GM15510 (cell line): ENCODE data around the gene ATXN10.

Experiments used
- POLR2A ChIP-seq: IDR thresholded peaks from 3 replicates; pipeline ENCODE4 v1.6.1; 2011; ENCODE audit warnings: borderline replicate concordance; ENCODE audit not compliant: insufficient read length; ENCODE audit errors: extremely low read depth

ATXN10 gene

DNA sequence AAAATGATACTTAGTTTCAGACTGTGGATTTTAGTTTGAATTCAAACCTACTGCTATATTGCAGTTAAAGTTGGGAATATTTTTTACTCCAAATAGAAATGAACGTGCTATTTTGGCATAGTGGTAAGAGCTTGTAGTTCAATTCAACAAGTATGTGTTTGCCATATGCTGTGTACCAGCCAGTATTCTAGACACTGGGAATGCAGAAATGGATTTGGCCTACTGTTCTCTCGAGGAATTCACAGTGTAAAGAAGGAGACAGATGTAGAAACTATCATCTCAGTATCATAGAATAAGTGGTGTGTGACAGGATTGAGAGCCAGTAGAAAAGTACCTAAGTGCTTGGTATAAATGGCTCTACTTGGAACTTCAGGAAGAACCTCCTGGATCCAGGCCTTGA is 80.4 kb downstream of the ATXN10 start:
- TF ChIP-seq POLR2A, result no peak

DNA sequence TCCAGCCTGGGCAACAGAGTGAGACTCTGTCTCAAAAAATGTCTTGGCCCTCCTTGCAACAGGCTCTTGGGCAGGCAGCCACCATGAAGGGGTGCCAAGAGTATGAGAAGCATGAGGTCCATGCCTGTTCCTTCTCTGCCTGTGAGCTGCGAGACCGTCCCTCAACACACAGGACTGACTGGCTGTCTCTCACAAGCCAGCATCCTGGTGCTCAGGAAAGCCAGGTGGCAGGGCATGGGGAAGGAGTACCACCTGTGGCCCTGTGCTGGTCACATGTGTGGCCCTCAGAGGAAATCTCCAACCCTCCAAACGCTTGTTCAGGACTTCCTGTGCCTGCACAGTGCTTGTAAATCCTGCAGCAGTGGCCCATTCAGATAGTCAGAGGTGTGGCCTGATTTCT is 83.2 kb downstream of the ATXN10 start:
- no peak for TF ChIP-seq POLR2A

DNA sequence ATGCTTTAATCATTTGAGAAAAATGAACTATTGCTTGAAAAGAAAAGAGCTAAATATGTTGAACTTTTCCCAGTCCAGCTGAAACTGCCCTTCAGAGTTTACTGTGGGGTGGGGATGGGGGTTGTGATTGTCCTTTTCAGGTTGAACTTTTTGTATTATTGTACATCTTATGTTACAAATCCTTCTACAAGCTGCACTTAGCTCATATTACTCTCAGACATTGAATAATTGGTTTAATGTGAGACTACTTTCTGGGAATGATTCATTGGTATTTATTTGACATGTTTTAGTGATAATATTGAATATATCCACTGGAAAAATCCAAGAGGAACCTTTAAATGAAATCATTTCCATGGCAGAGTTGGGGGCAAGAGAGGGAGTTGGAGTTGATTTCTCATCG is 84.9 kb downstream of the ATXN10 start:
- TF ChIP-seq POLR2A, result no peak

DNA sequence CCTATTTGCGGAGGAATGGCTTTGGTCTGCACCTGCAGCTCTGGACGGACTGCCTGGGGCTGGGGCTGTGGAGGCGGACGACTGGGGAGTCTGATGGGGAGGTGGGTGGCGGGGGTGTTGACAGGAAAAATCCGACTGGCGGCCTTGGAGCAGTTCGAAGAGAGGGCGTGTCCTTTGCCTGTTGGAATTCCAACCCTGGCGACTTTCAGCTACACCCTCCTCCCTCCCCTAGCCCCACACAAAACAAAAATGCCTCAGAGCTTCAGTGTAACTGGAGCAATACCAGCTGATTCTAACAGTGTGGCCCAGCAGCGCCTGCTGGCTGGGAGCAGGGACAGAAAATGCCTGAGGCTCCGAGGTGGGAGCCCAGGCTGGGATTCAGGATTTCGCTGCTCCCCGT is 85.4 kb downstream of the ATXN10 start:
- TF ChIP-seq POLR2A, result no peak

DNA sequence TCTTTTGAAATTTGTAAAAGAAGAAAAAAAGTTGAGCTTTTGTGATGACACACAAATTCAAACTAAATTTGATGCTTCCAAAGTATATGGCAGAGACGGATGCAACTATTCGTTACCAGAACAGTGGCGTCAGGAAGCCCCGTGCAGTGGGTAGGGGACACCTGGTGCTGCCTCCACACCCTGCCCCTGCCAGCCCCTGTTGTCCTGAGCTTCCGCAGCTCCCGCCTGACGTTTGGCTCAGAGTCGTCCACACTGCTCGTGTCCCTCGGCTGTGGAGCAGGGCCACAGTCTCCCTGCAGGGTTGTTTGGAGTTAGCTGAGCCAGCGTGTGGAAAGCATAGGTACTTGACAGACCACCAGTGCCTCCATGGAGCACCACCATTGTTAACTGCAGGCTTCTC is 86.3 kb downstream of the ATXN10 start:
- TF ChIP-seq POLR2A, result no peak

DNA sequence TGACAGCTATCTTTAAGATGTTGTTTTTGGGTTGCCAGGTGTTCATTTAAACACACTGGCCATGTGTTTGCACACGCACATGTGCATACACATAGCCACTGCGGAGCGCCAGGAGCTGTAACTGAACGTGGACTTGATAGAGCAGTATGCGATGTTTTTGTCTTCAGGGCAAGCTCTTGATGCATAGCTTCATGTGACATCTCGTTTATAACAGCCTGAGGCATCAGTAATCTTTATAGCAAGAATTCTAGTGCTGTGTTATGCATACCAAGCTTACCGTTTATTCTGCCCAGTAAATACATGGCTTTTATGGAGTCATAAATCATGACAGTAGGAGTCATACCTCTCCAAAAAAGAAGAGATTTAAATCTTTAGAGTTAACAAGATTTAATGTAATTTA is 87.0 kb downstream of the ATXN10 start:
- TF ChIP-seq POLR2A, result no peak

DNA sequence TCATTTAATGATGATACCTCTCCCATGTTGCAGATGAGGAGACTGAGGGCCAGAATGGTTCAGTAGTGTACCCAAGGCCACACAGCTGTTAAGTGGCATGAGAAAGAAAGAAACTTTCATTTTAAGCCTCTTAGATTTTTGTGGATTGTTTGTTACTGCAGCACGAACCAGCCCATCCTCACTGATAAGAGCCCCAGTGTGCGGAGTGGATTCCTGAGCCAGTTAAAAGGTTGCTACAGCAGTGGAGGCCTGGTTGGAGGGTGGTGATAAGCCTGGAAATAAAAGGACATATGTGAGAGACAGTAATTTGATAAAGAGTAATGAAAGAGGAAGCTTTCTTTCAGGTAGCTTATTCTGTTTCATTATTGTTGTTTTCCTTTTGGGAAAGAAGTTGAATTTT is 89.0 kb downstream of the ATXN10 start:
- no peak for TF ChIP-seq POLR2A

DNA sequence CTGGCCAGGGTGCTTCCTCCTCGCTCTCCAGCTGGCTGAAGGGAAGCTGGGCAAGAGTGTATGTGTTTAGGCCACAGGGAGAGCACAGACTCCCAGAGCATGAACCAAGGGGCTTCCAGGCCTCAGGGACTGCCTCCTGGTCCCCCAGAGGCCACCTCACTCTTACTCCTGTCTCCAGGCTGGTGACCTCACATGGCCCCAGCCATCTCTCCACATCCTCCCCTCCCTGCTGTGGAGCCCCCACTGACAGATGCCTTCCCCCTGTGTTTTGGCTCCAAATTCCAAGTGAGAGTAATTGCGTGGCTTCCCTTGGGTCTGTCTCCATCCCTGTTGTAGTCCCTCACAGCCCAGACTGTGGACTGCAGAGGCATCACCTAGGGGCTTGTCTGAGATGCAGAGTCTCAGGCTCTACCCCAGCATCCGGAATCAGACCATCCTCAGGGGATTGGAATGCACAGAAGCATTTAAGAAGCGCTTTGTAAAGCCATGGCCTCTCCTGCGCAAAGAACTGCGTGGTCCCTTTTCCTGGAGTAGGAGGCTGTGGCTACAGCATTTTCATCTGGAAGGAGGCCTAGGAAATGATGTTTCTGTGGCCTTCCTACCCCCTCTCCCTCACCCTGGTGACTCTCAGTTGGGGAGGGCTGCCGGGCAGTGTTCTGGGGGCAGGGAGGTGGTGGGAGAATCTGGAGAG is 91.1 kb downstream of the ATXN10 start:
- no peak for TF ChIP-seq POLR2A

DNA sequence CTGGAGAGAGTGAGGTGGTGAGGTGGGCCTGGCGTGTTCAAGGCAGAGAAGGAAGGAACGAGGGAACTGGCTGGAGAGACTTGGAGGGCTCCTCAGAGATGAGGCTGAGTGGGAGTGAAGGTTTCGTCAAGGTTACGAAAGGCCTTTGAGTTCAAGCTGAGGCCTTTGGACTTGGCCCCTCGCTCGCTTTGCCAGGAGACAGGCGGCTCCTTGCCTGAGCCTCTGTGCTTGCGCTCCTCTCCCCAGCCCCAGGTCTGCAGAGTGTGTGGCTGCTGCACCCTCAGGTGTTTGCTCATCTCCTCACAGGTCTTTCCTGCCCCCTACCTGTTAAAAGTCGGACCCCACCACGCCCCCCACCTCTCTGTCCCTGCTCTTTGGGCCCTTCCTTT is 91.6 kb downstream of the ATXN10 start:
- no peak for TF ChIP-seq POLR2A

DNA sequence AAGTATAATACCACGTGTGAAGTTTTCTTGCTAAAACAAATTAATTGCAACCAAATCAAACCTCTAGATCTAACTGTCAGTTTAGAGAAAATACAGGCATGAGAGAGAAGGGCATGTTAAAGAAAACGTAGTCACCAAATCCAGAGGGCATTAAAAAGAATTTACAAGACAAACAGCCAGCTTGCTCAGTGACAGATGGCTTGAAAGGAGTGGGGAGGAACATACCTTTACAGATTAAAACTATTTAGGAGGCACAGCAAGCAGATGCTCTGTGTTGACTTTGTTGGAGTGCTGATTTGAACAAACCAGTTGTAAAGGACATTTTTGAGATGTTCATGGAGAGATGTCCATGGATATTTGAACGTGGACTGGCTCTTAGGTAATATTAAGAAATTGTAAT is 96.9 kb downstream of the ATXN10 start:
- TF ChIP-seq POLR2A, result no peak

DNA sequence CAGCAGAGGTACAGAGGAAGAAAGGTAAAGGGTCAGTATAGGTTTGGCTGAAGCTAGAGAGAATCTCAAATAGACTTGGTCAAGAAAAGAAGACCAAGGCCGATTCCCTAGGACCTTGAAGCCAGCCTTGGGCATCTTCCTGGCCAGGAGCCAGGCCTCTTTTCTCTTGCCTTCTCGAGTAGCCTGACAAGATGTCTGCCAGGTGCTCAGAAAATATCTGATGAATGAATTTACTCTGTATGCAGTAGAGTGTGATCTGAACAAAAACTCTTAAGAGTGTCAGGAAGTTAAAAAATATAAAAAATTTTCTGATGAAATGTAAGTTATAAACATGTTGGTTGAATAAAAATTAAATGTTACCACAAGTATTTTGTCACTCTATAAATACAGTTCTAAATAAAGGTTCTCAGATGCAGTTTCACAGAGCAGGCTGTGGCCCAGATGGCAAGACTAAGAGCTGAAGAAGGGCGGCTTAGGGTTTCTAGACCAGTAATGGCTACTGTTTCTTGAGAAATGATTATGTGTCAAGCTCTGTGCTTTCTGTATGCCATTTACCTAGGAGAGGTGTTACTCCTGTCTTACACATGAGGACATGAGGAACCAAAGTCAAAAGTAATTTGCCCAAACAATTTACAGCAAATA is 98.1 kb downstream of the ATXN10 start:
- no peak for TF ChIP-seq POLR2A

DNA sequence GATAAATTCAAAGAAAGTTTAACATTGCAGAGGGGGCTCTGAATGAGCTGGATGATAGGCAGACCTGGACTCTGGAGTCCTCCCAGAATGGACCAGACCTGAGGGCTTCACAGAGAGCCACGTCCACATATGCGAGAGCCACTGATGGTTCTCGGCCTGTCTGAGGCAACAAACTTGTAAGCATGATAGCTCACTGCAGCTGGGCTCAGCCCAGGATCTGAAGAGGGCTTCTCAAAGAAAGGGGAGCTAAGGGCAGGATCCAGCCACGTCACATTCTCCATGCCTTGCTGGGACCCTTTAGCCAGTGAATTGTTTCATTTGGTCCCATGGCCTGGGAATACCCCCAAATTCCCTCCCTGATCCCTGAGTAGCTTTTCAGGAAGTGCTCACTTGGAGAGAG is 98.9 kb downstream of the ATXN10 start:
- no peak for TF ChIP-seq POLR2A

DNA sequence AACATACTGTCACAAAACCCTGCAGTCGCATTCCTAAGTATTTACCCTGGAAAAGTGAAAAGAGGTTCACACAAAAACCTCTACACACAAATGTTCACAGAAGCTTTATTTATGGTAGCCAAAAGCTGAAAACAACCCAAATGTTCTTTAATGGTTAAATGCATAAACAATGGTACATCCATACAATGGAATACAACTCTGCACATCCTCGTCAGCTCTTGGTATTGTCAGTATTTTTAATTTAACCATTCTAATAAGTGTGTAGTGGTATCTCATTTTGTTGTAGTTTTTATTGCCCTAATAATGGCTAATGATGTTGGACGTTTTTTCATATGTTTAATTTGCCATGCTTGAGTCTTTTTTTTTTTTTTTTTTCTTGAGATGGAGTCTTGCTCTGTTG is 99.4 kb downstream of the ATXN10 start:
- no peak for TF ChIP-seq POLR2A

DNA sequence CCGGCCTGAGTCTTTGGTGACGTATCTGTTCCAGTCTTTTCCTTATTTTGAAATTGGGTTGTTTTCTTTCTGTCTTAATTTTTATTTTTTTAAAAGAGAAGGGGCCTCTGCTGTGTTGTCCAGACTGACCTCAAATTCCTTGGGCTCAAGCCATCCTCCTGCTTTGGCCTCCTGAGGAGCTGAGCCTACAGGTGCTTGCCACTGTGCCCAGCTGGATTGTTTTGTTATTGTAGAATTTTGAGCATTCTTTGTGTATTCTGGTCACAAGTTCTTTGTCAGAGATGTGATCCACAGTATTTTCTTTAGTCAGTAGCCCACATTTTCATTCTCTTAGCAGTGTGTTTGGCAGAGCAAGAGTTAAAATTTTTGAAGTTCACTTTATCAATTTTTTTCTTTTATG is 100.1 kb downstream of the ATXN10 start:
- TF ChIP-seq POLR2A, result no peak

DNA sequence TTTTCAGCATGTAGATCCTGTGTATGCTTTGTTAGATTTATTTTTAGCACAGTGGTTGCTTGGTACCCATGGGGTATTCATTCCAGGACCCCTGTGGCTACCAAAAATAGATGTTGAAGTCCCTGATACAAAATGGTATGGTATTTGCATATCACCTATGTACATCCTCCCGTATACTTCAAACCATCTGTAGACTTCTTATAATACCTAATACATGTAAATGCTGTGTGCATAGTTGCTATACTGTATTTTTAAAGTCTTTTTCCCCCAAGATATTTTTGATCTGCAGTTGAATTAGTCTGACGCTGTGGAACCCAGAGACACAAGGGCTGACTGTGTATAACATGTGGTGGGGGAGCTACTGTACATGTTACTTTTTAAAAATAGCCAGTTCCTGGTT is 101.1 kb downstream of the ATXN10 start:
- no peak for TF ChIP-seq POLR2A

DNA sequence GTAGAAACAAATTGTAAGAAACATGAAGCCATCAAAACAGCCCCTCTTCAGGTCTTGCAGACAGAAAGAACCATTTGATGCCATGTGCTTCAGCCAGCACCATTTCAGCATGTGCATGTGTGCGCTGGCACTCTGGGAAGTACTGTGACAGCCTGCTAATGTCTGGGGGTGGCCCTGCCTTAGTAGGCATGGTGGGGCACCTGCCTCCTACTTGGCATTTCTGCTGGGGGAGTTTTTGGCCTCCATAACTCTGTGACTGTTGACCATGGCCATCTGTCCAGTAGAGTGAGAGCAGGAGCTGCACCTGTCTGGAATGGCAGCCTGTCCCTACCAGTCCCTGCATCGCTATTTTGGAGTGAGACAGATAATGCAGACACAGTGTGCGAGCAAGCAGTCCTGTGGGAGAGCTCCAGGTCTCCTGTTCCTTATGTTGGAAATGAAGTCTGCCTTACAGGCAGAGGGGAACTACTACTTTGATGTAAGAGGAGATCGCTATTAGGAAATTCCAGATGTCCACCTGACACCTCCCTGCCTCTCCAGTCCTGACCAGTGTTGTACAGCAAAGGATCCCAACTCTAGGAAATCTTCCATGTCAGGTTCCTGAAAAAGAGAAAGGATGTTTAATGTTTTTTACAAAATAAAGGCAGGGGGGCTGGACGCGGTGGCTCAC is 102.5 kb downstream of the ATXN10 start:
- TF ChIP-seq POLR2A, result no peak

DNA sequence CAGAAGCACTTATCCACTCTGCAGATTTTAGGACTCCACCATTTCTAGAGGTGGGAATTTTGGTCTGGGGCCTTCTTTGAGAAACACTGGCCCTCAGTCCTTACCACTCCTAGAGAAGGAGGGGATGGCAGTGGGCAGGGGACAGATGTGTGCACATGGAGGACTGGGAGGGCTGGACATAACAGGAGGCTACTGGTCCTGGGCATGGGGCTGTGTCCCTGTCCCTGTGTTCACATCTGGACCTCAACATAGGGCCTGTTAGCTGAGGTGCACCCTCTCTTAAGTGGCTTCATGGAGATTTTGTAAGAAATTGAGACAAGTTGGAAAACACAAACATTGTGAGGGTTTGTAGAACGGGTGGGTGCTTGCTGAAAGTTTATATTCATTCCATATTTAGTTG is 103.4 kb downstream of the ATXN10 start:
- no peak for TF ChIP-seq POLR2A

DNA sequence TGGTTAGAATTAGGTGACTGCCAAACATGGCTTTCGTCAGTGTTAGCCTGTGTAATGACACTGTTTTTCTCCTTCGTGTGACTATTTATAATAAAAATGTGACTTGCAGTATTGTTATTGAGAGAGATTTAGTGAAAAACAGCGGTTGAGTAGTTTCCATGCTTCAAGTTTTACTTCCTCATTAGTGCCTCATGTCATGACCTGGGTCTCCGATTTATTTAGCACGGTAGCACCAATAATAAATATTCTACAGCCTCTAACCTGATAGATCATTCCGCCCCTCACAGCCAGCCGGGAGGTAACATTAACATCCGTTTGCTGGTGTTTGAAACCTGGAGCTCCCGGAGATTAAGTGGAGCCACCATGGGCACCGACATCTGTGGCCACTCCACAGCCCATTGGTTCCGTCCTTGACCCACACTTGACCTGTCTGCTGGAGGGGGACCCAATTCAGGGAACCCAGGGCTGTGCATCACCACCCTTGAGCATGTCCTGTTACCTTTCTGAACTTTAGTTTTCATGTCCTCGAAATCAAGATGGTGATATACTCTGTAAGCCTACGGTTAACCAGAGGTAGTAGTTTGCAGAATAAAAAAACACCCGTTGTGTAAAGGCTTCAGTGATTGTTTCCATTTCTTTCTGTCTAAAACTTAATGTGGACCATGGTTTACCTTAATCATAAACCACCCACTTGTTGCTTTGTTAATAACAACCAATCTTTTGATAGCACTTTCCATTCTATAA is 104.1 kb downstream of the ATXN10 start:
- no peak for TF ChIP-seq POLR2A
